HG03442 (cell line): ENCODE data around the gene SCARB2.

Experiments used
- ATAC-seq: cut with Tn5 transposase; IDR thresholded peaks from one replicate; pipeline ENCODE4 v1.9.1; 2021; ENCODE audit warnings: mild to moderate bottlenecking, moderate library complexity; ENCODE audit not compliant: unreplicated experiment

Gene SCARB2

DNA sequence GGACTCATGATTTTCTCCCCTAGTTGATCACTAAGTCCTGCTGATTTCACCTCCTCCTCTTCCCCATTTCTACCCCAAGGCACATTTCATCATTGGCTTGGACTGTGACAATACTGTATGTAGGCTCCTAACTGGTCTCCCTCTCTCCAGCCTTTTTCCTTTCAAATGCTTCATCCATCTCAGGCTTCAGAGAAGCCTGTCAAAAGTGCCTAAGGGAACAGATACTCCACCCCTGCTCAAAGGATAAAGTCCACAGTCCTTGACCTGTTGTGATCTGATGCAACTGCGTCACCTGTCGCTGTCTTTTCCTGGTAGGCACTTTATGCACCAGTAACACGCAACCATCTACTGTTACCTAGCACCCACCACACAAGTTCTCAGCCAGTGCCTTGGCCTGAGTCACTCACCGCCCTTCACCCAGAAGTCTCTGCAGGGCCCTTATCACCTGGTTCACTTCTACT, 12.8 kb downstream of the SCARB2 start:
- no peak for ATAC-seq

DNA sequence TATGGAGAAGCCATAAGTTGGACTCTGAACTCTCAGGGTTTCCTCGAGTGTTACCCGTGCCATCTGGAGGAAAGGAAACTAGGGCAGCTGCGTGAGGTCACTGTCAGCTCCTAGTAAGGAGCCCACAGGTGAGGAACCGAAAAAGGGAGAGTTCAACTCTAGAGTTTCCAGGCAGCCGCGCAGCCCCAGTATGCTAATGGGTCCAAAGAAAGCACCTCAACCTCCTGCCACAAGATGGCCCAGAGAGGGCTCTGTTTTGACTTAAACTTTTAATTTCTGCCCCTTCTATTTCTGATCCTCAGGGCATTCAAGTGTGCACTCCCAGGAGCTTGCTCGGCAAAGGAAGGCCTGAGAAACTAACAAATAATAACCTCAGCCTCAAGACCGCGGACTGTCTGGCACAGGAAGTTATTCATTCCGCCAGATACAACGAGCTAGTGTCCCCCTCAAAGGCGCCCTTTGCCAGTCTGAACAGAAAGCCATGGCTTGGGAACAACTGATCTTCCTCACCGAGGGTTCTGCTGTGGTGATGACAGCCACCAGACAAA, 13.9 kb downstream of the SCARB2 start:
- peak; percentile 85 for ATAC-seq

DNA sequence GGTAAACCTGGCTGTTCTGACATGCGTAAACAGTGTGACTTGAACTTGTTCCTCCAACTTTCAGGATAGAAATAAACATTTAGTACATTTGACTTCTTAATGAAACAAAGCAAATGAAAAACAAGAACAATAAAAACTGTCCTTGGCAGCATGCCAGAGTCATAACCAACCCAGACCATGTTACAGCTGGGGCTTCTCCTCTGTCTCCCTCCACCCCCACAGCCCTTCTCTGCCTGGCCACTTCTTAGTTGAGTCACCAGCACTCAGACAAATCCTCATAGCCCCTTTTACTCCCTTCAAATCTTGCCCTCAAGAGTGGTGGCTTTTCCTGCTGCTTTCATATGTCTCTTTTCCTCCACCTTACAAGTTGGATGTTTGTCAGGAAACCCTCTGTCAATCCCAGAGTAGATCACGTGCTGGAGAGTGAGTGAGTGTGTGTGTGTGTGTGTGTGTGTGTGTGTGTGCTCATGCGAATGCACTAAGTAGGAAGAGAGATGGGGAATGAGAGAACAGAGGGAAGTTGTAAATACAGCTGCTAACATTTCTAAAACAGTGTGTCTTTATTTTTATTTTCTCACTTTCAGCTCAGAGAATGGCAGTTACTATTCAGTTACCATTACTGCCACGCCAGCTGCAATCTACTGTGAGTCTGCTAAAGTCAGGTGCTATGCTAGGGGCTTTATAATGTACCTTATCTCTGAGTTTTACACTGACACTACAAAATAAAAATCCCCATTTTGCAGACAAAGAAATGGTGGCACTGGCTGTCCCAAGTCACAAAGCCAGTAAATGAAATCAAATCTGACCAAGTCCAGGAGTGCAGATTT, 15.0 kb downstream of the SCARB2 start:
- ATAC-seq: peak; percentile 43

DNA sequence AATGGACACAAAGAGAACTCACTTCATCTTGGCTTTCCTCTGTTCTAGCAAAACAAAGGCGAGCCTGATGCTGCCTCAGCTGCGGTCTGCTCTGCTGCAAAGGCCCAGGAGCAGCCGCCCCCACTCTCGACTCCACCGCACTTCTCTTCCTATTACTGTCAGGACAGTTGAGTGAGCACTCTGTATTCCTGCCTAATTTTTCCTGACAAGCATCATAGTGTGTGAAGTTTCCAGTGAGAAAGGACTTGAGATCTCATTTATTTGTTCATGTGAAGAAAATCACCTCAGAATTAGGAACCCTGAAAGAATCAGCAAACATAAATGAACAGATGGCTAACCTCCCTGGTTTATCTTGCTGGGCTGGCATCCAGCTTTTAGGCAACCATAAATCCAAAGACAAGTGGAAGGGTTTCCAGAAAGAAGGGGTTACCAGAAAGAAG, 15.6 kb downstream of the SCARB2 start:
- no peak for ATAC-seq

DNA sequence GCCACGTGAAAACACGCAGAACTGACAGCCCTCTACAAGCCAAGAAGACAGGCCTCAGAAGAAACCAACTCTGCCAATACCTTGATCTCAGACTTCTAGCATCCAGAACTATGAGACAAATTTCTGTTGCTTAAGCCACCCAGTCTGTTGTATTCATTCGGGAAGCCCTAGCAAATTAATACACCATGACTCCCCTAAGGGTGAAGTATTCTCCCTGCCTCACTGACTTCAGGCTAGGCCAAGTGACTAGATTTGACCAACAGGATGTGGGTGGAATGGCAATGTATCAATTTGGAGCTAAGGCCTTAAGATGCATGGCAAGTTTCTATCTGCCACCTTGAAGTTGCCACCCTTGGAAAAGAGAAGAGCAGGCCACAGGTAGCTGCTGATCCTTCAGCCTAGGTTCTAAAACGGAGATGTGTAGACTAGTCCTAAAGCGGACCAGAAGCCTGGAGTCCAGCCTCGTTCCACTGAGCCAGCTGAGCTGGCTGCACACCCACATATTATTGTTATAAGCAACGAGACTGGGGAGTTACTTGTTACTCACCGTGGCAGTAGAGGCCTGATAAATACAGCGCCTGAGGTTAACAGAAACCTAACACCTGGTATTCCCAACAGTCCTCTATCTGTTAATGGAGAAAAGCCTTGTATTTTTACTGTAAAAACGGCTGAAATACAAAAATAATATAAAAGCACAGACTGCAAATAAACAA, 16.4 kb downstream of the SCARB2 start:
- ATAC-seq: no peak

DNA sequence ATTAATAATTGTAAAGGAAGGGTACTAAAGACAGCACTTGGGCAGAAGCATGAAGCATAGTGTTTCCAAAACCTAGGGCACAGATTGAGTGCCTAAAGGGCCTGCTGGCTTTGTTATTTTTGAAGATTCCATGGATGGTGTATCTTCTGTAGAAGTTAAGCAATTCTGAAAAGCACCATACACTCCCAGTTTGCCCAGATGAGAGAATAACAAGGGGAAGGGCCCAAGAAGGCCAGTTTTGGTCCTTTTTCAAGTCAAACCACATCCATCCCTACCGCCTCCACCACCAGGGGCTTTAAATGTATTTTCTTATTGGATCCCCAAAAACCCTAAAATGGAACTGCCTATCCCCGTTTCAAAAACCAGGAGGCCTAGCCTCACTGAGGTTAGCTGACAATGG, 17.2 kb downstream of the SCARB2 start:
- no peak for ATAC-seq

DNA sequence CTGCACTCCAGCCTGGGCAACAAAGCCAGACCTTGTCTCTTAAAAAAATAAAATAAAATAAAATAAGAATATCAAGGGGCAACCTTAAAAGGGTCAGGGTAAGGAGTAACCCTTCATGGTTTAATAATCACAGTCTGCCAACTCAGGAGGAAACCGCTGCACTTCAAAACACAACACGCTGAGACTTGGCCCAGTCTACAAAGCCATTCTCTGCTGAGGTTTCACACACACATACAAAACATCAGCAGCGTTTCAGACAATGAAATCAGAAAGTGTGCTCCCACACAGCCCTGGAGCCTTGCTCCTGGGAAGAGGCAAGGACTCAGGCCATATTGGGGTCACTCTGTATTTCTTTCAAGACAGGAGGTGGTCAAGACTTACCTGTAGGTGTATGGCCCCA, 18.3 kb downstream of the SCARB2 start:
- ATAC-seq: no peak

DNA sequence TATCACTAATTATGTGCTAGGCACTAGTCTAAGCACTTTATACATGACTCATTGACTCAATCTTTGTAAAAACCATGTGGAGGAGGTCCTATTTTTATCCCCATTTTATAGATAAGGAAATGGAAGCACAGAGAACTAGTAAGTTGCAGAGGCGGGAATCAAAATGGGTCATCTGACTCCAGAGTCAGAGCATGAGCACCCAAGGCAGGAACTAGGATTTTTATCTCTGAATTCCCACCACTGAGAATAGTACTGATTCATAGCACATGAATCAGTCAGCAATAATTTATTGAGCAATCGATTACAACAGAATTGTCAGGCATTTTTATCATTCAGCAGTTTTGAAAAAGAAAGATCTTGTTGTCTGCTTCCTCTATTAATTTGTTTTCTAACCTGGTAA, 19.3 kb downstream of the SCARB2 start:
- ATAC-seq: no peak

DNA sequence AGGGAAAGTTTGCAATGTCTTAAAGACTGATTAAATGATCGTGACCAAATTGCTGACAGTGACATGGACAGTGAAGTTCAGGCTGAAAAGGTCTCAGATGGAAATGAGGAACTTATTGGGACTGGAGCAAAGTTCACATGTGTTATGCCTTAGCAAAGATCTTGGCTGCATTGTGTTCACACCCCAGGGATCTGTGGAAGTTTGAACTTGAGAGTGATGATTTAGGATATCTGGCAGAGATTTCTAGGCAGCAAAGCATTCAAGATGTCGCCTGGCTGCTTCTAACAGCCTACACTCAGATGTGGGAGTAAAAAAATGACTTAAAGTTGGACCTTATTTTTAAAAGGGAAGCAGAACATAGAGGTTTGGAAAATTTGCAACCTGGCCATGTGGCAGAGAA, 21.4 kb downstream of the SCARB2 start:
- ATAC-seq: no peak

DNA sequence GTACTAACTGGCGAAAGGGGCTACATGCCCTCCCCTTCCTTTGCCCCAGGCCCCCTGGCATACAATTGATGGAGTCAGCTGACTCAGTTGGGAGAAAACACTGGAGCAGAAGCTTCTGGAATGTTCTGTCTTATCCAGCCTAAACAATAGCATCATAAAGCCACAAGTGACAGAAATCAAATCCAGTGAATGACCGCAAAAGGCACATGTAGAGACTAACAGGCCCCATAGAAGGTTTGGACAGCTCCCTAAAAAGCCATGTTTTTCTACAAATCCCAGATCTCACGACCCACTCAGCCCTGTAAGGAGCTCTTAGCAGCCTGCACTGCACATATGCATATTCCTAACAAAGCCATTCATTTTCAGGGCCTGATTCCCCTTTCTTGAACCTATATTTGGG, 25.1 kb downstream of the SCARB2 start:
- no peak for ATAC-seq

DNA sequence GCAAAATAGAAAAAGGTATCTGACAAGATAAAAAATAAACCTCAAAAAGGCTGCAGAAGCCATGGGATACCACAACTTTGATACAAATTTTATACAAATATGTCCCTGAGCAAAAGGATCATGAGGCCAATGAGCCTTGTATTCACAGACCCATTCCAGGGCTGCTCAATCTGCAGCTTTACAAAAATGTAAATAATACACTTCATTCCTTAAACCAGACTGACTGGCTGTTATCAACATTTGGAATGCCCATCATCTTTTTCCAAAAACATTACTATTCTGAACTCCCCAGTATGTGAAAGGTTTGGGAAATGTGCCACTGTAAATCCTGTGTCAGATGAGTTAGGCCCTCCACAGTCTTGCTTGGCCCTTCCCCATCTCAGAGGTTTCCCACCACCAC, 25.5 kb downstream of the SCARB2 start:
- ATAC-seq: no peak

DNA sequence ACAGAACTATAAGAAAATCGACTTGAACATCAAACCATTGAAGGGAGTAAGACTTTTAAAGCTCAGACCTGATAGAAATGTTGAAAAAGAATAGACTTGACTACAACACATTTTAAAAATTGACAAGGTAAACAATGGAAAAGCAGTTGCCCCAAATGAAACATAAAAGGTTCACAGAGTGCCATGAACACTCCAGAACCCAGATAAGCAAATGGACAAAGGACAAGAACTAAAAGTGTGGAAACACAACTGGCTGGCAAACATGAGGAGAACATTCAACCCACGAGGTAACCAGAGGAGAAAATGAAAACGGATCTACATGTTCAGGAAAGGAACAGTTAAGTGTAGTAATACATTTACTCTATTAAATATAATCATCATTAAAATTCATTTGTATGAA, 26.5 kb downstream of the SCARB2 start:
- no peak for ATAC-seq

DNA sequence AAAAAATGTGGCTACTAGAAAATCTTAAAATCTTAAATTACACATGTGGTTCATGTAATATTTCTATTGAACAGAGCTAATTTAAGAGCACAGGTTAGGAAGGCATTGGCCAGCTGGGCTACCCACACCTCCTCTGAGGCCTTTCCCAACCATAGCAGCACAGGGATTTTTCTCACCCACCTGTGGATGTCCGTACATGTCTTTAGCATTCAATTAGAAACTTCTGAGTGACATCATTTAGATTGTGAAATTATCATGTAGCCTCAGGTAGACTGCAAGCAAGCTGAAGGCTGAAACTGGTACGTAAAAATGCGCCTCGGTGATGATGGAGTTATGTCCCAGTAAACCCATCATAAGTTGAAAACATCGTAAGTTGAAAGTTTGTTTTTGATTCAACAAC, 31.2 kb downstream of the SCARB2 start:
- no peak for ATAC-seq

DNA sequence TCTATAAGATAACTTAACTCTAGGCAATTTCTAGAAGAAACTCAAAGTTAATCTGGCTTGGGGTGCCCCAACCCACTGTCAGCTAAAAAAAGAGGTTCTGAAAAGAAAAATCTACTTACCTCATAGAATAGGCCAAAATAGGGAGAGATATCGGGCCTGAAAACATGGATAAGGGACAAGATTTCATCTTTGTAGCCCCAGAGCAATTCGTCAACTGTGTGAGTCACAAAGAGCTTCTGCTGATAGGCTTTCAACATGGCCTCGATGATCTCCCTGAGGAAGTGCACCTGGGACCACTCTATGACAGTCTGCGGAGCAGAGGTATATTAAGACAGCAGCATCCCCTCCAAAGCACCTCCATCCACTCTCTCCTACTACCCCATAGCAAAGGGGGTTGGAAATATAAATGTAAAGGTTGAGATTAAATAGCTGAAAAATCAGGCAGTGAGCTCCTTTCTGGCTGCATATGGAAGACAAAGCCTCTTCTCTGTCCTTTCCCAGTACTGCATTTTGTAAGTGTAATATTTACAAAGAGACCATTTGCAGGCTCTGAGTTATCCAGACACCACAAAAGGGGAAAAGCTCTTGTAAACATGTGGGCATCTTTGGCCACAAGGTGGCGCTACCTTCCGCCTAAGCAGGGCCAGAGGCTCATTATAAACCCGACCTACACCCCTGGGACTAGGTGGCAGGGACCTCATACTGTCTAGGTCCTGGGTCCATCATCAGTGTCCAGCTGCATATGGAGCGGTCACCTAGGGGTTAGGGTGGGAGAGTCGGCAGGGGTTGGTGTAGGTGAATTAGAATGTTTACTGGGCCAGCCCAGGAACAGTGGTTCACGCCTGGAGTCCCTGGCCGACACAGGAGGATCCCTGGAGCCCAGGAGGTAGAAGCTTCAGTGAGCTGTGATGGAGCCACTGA, 34.0 kb downstream of the SCARB2 start:
- peak; percentile 93 for ATAC-seq

DNA sequence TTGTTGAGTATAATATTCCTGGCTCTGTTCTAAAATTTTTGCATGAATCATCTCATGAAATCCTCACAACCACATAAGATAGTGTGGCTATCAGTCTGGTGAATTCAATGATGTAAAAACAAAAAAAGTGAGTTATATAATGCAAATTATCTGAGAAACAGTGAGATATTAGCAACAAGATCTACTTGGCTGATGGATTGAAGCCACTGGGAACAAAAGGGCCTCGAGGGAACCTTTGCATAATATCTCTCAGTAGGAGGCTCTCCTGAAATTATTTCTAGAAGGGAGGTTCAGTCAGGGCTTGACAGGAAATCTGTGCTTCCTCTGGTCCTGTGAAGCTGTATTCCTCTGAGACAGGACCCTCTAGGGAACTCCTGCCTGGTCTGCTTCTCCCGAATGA, 35.3 kb downstream of the SCARB2 start:
- ATAC-seq: no peak

DNA sequence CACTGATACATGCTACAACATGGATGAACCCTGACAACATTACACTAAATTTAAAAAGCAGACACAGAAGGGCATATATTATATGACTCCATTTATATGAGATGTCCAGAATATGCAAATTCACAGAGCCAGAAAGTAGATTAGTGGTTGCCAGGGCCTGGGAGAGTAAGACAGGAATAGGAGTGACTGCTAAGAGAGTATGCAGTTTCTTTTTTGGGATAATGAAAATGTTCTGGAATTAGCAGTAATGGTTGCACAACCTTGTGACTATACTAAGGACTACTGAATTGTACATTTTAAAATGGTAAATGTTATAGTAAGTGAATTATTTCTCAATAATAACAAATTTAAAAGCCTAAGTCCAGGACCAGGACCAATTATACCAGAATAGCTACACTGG, 35.9 kb downstream of the SCARB2 start:
- ATAC-seq: no peak

DNA sequence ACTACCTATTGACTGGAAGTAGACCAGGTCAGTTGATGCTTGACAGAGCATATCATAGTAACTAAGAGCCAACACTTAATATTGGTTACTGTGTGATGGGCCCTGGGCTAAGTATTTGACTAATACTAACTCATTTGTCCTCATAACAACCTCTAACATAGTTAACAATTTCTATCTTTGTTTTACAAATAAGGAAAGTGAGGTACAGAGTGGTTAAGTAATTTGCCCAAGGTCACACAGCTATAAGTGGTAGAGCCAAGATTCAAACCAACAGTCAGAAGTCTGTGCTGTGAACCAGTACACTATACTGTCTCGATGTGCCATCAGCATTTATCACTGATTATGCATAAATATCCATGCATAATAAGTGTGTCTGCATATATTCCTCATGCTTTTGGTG, 38.3 kb downstream of the SCARB2 start:
- no peak for ATAC-seq

DNA sequence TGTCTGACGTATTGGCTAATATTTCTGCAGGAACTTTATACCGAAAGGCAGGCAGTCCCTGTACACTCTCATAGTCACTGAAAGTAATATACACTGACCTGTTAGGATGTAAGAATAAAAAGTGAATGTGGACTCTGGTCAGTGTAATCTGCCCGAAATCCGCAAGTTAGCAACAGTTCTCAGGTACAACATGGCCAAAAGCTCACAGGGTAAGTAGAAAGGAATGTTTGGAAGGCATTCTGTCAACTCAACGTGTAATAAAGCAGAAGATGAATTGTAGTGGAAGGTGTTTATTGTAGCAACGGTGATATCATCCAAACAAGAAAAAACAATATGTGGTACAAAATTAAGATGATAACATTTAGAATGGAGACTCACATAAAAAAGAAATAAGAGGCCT, 39.4 kb downstream of the SCARB2 start:
- no peak for ATAC-seq

DNA sequence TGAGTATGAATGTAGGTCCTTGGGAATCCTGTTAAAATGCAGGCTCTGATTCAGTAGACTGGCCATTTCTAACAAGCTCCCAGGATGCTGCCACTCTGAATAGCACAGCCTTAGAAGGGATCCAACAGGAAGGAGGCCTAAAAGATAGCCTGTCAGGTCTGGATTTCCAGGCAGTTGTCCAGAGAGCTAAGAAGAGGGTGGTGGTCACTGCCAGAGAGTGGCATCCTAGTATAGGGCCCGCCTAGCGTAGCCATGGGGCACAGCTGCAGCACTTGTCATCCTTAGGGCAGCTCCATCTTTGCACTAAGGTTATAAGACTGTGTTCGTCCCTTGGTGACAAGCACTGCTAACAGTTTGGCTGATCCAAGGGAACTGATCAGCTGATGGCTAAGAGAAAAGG, 44.9 kb downstream of the SCARB2 start:
- ATAC-seq: no peak

DNA sequence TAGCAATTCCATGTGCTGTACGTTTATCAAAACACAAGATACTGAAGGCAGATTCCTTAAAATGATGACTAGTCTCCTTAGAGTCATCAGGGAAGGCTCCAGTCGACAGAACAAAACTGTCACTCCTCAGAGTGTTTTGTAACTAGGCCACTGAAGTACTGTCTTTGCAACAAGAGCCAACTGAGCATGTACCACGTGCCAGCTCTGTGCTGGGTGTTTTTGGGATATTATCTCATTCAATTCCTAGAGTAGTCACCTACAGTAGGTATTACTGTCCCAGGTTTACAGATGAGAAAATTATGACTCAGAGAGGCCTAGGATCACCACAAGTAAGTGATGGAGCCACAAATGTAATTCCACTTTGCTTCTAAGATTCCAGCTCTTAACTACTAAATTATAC, 47.1 kb downstream of the SCARB2 start:
- no peak for ATAC-seq

DNA sequence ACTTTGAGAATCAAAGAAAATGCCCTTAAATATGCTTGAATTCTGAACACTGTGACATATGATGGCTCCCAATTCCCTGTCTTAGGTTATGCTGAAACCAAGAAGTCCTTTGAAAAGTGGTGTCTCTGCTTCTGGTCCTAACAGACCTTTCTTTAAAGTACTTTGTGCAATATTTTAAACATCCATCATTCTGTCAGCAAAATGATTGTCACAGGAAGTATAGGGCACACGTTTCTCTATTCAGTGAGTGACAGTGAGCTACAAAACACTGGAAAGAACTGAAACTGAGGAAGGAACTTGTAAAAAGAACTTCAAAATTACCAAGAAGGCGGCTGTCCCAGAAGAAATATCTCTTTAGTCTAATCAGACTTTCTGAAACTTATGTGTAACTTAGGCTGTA, 53.3 kb downstream of the SCARB2 start:
- ATAC-seq: no peak
